Measurements from ENCODE around the gene SHISAL2B.

DNA sequence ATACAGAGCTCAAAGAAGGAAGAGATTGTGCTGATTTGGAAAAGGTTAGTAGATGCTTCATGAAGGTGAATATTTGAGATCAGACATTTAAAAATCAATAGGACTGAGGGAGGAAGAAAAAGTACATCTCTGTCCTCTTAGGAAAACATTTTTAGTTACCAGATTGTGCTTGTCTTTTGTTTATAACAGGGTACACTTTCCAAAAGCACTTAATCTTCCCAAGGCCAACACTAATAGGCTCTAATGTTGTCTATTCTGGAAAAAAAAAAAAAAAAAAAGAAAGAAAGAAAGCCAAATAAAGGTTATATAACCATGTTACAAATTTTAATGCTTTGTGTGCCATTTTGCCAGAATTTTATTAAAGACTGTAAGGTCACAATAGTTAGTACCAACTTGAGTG is 45.5 kb upstream of the SHISAL2B start:
- no peak for TF ChIP-seq CTCF (IDR thresholded peaks at IDR 0.05)
- no peak for TF ChIP-seq POLR2A (IDR thresholded peaks at IDR 0.05)
